GM12873 (cell line): ENCODE measurements around the gene WHRN.
A peak's percentile ranks its signal among the peaks of the same experiment; 100 is the strongest.

ENCODE experiments used
- CTCF ChIP-seq: IDR thresholded peaks from 2 replicates; pipeline ENCODE4 v1.5.1; 2012; ENCODE audit warnings: low read depth, mild to moderate bottlenecking, moderate library complexity, low read length, control low read depth; ENCODE audit not compliant: insufficient read depth; ENCODE audit errors: missing control alignments

WHRN gene

DNA sequence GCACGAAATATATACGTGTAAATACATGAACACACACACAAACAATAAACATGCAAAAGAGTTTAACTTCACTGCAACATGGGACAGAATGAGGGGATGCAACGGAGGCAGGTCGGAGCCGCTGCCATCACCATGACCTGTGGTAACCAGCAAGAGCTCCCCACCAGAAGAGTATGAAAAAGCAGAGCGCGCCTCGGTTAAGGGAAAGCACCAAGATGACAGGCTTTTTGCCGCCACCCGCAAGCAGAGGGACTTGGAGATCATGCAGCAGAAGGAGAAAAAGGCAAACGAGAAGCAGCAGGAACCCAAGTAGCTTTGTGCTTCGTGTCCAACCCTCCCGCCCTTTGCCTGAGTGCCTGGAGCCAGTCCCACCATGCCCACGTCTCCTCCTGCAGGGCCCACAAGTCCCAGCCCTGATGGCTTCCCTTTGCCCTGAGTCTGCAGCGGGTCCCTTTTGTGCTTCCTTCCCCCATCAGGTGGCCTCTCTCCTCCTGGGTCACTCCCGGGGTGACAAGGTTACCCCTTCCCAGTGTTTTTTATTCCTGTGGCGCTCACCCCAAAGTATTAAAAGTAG lies 13.8 kb downstream of the WHRN start:
- no peak for TF ChIP-seq CTCF

- TF ChIP-seq CTCF, result no peak
Observed at GRCh38 chr9:114489928-114490327, 15.3 kb downstream of the WHRN start.

DNA sequence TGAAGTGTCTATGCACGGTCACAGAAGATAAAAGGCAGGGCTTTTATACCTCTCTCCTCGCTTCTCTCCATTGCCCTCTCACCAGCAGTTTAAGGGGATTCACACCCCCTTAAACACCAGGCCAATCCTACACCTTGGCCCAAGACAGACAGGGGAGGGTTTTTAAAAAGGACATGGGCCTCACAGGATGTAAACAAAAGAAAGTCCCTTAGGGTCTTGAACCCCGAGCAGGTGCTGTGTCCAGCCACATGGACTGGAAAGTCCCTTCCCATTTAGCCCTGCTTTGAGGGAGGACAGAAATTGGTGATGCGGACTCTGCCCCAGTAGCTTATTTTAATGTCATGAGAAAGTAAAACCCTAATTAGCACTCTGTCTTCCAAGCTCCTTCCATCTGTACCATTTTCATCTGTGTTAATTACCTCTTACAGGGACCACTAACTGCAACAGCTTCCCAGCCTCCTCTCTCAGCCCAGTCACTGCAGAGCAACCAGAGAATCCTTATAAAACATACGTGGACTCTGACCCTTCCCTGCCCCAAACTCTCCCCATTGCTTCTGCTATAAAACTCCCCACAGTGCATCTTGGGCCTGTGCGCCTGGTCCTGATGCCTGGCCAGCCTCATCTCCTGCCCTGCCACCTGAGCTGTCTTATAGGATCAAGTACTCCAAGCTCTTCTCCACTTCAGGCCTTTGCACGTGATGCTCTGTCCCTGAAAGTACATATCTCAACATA lies 16.7 kb downstream of the WHRN start:
- TF ChIP-seq CTCF, result no peak

DNA sequence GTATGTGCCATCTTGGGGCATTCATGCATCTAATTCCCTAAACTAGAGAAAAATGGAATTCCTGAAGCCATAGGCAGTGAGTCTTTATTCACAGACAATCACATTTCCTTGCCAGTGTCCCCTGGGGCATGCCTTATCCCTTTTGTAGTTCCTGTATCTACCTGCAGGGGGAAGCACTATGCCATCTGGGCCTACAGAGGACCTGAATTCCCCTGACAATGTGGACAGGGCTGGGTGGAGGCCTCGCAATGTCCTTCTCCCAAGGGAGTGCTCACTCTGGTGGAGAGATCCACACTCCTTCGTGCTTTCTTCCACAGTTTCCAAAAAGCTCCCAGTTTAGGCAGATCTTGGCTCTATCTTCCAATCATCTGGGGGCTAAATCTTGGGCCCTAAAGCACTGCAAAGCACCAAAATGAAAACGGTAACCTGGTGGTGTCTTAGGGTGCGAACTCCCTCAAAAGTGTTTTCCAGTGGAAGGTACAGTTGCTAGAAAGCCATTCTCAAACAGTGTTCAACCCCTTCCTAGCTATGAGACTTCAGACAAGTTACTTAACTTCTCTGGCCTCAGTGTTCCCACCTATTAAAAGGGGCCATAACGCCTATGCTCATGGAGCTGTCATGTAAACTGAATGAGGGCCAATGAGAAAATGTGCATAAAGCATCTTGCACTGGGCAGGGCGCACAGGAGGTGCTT lies 17.5 kb downstream of the WHRN start:
- peak; percentile 90 for TF ChIP-seq CTCF

- no peak for TF ChIP-seq CTCF
Observed at GRCh38 chr9:114486205-114486963, 18.9 kb downstream of the WHRN start.

GRCh38 chr9:114484854-114485443 lies 20.3 kb downstream of the WHRN start:
- TF ChIP-seq CTCF, result no peak

GRCh38 chr9:114484215-114484853 lies 20.9 kb downstream of the WHRN start:
- no peak for TF ChIP-seq CTCF
